Ovary (tissue), 9 donors: ENCODE data around the gene ZNF436. TPM values are rescaled to one million over a fixed set of nuclear protein-coding genes. Genes with fewer than 3 reads are reported as not detected.
"Not testable (repeated sequence)": the region's sequence is repeated elsewhere in the genome, so short reads cannot be mapped to it uniquely, and the experiment has no call there.

ENCODE experiments used
- DNase-seq, 5 donors: peaks; one replicate each; pipeline ENCODE4 v3.0.0-alpha.2; 2019 to 2020
- H3K27ac ChIP-seq, 2 donors: fragments of 200-600 bp; one replicate each; pipeline versions ENCODE4 v1.5.1 to v1.8.0; 2019 to 2022
- H3K27me3 ChIP-seq: fragments of 200-600 bp; one replicate; pipeline ENCODE4 v1.8.0; 2022
- H3K36me3 ChIP-seq: fragments of 200-600 bp; sonication (generic); one replicate; pipeline ENCODE4 v1.5.1; 2019
- H3K4me1 ChIP-seq: one replicate; pipeline ENCODE4 v1.8.1; 2013; ENCODE audit warnings: mild to moderate bottlenecking, moderate library complexity; ENCODE audit not compliant: insufficient read depth
- H3K4me3 ChIP-seq: fragments of 200-600 bp; sonication (generic); one replicate; pipeline ENCODE4 v1.5.1; 2017
- H3K9me3 ChIP-seq, 2 donors: fragments of 200-600 bp in 1 of 2; sonication (generic) in 1 of 2; one replicate each; pipeline versions ENCODE4 v1.5.1 to v1.8.1; 2013 to 2019; ENCODE audit warnings: mild to moderate bottlenecking in 1 of 2, moderate library complexity in 1 of 2
- EP300 ChIP-seq: sonication (generic); formaldehyde crosslinking; IDR thresholded peaks from one replicate; pipeline ENCODE4 v1.6.1; 2017; ENCODE audit warnings: antibody characterized with exemption
- POLR2A ChIP-seq: fragments of 450-650 bp; IDR thresholded peaks from one replicate; pipeline ENCODE4 v1.6.1; 2017; ENCODE audit warnings: antibody characterized with exemption, mild to moderate bottlenecking, moderate library complexity
- WGBS, 3 donors: extraction: QIAGEN DNeasy Blood & Tissue Kit in 1 of 3; methylation state at CpG; one replicate each; pipeline versions ENCODE4 v1.1.5 to v1.1.7; 2013 to 2017; 5-methylcytosine and 5-hydroxymethylcytosine counted together
- intact Hi-C, 4 donors: fragments of 100-400 bp; cut with DNase I; formaldehyde crosslinking; loops; one replicate each; pipeline versions ENCODE4 v1.11.0 to v1.15.1; 2022 to 2023
- polyA plus RNA-seq, 2 donors: library from polyadenylated mRNA; stranded (reverse); fragments of 200-250 nt in 1 of 2; fragments of 350-450 nt in 1 of 2; fragmentation: Illumina TruSeq in 1 of 2; extraction: RNeasy Lipid Tissue Mini Kit (QIAGEN cat#74804) in 1 of 2; gene quantifications; one replicate each; pipeline ENCODE4 v1.2.3, GENCODE V29; 2013 to 2014
- total RNA-seq, 7 donors: library from RNA; depleted of rRNA in 2 of 7; stranded (reverse); fragments of >200 nt in 2 of 7; fragmentation: NEBNext Ultra II Directional in 3 of 7; extraction: Animal tissue kit (Norgen Biotek cat#: 25700) in 3 of 7; gene quantifications; one replicate each; pipeline versions ENCODE4 v1.1.0 to v1.2.4, GENCODE V29; 2016 to 2023
- TF ChIP-seq, protein P1 (sequence below), 3 donors: fragments of 450-650 bp in 2 of 3; fragments of 200-600 bp in 1 of 3; IDR thresholded peaks; one replicate each; pipeline versions ENCODE4 v1.5.1 to v1.8.0; 2016 to 2022; ENCODE audit warnings: antibody characterized with exemption in 3 of 3, mild to moderate bottlenecking in 1 of 3
- donor health status: DM: no; HTN: no; CAD: no; lungs with moderate emphysema.
- donor health status: DM: no; HTN: no; CAD: no.
- donor health status: Bipolar disorder and iron deficiency.
- donor health status: DM: yes; HTN: yes; CAD: no.
- donor health status: DM: no; HTN: no; CAD: no.
- donor health status: DM: yes; HTN: yes; CAD: no.

ZNF436 gene
- total and polyA plus RNA-seq, 9 donors: 16.5 to 43.1 (median 23.5) TPM

DNA sequence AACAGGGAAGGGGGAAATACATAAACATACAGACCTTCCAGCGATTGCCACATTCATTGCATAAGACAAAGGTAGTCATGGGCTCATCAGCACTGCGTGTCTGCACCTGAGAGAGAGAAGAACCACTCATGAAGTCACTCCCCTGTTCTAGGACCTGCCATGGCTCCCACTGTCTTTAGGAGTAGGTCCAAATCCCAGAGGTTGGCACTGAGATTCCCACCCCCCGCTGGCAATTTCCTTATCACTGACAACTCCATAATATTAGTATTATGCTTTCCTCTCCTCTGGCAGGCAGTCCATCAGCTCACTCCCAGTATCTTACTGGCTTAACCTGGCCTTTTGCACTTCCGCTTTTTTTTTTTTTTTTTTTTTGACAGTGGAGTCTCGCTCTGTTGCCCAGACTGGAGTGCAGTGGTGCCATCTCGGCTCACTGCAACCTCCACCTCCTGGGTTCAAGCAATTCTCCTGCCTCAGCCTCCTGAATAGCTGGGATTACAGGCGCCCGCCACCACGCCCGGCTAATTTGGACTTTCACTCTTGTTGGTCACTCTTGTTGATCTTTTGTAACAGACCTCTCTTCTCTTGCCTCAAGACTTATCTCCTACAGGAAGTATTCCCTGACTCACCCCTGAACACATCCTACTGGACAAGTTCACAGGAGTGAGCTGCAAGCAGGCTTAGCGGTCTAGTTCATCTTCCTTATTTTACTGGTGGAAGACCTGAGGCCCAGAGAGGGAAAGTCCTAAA lies 14.8 kb upstream of the ZNF436 start:
- Histone ChIP-seq H3K9me3 (no peaks in the 10 kb centered on the region), H3K27ac (no peak overlapping the region), H3K27me3 (no peaks in the 10 kb centered on the region), H3K36me3 (no peaks in the 10 kb centered on the region), H3K4me3 (no peak overlapping the region), H3K4me1 (peaks cover 10% of the 10 kb centered on the region)
- peak in 1 of 5 donors; percentile 23 for DNase-seq
- 78 to 80% (median 79%) methylated on average over 11 of the region's 11 CpGs for WGBS, 3 donors
- TF ChIP-seq, protein P1, sequence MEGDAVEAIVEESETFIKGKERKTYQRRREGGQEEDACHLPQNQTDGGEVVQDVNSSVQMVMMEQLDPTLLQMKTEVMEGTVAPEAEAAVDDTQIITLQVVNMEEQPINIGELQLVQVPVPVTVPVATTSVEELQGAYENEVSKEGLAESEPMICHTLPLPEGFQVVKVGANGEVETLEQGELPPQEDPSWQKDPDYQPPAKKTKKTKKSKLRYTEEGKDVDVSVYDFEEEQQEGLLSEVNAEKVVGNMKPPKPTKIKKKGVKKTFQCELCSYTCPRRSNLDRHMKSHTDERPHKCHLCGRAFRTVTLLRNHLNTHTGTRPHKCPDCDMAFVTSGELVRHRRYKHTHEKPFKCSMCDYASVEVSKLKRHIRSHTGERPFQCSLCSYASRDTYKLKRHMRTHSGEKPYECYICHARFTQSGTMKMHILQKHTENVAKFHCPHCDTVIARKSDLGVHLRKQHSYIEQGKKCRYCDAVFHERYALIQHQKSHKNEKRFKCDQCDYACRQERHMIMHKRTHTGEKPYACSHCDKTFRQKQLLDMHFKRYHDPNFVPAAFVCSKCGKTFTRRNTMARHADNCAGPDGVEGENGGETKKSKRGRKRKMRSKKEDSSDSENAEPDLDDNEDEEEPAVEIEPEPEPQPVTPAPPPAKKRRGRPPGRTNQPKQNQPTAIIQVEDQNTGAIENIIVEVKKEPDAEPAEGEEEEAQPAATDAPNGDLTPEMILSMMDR (IDR thresholded peaks at IDR 0.05): no peak
- TF ChIP-seq EP300 (no peak), POLR2A (no peak)
- intact Hi-C loops: no loop called here

DNA sequence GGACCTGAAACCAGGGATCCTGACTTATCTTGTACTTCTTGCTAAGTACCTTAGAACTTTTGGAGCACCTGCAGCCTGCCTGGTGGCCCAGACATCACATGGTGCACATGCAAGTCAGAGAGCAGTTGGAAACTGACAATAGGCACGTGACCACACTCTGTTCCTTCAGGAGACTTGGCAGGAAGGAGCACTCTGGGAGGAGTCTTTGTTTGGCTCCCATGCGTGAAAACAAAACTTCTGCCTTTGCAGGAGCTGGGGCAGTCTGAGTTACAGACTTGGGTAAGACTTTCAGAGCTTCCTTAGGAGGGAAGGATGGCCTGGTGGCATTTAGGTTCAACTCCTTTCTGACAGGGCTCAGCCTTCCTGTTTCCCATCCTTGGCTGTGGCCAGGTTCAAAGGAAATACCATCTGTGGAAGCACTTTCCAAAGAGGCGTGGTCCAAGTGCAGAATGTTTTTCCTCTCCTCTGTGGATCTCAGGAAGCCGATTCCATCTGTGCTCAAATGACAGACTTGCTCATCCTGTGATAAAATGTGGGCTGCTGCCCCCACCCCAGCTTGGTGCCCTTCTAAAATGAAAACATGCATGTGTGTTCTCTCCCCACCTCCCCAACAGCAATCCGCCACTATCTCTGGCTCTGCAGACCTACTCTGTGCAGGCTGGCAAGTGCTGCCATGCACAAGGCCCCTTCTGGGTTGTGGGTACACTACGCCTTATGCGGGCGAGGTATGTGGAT lies 14.1 kb upstream of the ZNF436 start:
- Histone ChIP-seq H3K27me3 (no peaks in the 10 kb centered on the region), H3K4me1 (peaks cover 10% of the 10 kb centered on the region), H3K27ac (no peak overlapping the region), H3K9me3 (no peaks in the 10 kb centered on the region), H3K36me3 (no peaks in the 10 kb centered on the region), H3K4me3 (no peak overlapping the region)
- peak in 1 of 5 donors; percentile 23 for DNase-seq
- TF ChIP-seq POLR2A: no peak
- TF ChIP-seq, protein P1 (IDR thresholded peaks at IDR 0.05): no peak
- no peak for TF ChIP-seq EP300
- intact Hi-C loops: no loop called here
- 50 to 51% (median 51%) methylated on average over 8 of the region's 8 CpGs for WGBS, 3 donors

DNA sequence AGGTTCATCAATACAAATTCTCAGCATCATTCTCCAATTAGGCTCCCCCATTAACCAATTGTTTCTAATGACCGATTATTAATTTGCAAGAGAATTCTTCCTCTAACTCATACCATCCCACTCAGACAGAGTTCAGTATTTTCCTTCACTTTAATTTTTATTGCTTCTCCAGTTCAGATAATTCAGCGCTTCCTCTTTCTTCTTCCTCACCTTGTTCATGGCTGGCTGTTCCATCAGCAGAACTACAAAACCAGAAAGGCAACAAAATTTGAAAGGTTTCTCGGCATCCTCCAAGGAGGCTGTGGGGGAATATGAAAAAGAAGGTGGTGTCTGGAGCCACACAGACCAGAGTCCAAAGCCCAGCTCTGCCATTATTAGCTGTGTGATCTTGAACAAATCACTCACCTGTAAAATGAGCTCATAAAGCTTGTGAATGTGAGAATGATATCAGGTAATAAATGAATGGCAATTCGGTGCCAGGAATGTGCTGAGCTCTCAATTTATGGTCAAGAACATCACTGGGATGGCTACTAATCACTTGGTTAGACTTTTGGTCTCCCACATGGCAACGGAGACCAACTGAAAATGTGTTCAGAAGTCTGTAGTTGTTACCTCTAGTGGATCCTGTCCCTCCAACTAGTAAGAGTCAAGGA lies 11.7 kb upstream of the ZNF436 start:
- 80 to 86% (median 86%) methylated on average over 5 of the region's 5 CpGs for WGBS, 3 donors
- DNase-seq: no peak
- intact Hi-C loops: no loop called here
- no peaks in the 10 kb centered on the region for H3K9me3 ChIP-seq
- peaks cover 9% of the 10 kb centered on the region for H3K4me1 ChIP-seq
- H3K27ac ChIP-seq: peak overlapping the region in 1 of 2 donors; percentile 15
- no peak overlapping the region for H3K4me3 ChIP-seq
- no peak for TF ChIP-seq POLR2A
- H3K27me3 ChIP-seq: no peaks in the 10 kb centered on the region
- H3K36me3 ChIP-seq: no peaks in the 10 kb centered on the region

DNA sequence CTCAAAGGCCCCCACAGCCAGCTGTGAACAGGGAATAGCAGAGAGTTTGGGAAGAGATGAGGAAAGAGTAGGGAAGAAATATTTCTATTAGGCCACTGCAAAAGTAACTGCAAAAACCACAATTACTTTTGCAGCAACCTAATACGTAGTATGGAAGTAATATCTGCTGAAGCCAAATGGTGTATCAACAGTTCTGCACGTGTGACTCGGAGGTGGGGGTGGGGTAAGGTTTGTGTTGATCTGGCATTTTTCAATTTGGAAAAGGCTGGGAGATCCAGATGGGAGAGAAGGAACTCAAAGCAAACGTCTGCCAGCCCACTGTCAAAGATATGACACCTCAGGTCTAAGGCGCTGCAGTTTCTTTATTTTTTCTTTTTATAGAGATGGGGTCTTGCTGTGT lies 11.1 kb upstream of the ZNF436 start:
- H3K4me3 ChIP-seq: no peak overlapping the region
- H3K4me1 ChIP-seq: peaks cover 9% of the 10 kb centered on the region
- intact Hi-C loops: no loop called here
- WGBS, 3 donors: 32 to 35% (median 35%) methylated on average over 5 of the region's 5 CpGs
- DNase-seq: no peak
- TF ChIP-seq, protein P1 (IDR thresholded peaks at IDR 0.05): no peak
- TF ChIP-seq POLR2A: no peak
- TF ChIP-seq EP300: no peak
- peak overlapping the region in 1 of 2 donors; percentile 15 for H3K27ac ChIP-seq
- H3K27me3 ChIP-seq: no peaks in the 10 kb centered on the region
- H3K9me3 ChIP-seq: no peaks in the 10 kb centered on the region
- no peaks in the 10 kb centered on the region for H3K36me3 ChIP-seq

GRCh38 chr1:23380236-23380635 lies 10.6 kb upstream of the ZNF436 start:
- 37 to 46% (median 46%) methylated on average over 4 of the region's 4 CpGs for WGBS, 3 donors
- DNase-seq, H3K4me3 ChIP-seq, H3K36me3 ChIP-seq, H3K4me1 ChIP-seq, H3K27me3 ChIP-seq, intact Hi-C loops, H3K9me3 ChIP-seq: not testable (repeated sequence)
- peak overlapping the region in 1 of 2 donors; percentile 15 for H3K27ac ChIP-seq
